Measurements from ENCODE around the gene CFAP100.

Gene CFAP100

GRCh38 chr3:126356373-126357264, 38.1 kb upstream of the CFAP100 start:
- no peak for DNase-seq (ENCODE audit: low read depth, low spot score)

- DNase-seq (ENCODE audit: low read depth, low spot score) = peak; percentile 93
These were observed 37.2 kb upstream of the CFAP100 start, which contains the start of gene KLF15 for GRCh38 chr3:126357295-126358037. Gene KLF15, minus strand, starts transcription at chr3:126357408. Its CDS starts 4,486 bp downstream, at chr3:126352922.

- peak; percentile 15 for DNase-seq (ENCODE audit: low read depth, low spot score)
These were observed 36.5 kb upstream of the CFAP100 start for GRCh38 chr3:126358038-126358815.

GRCh38 chr3:126358816-126359181, 35.9 kb upstream of the CFAP100 start:
- DNase-seq (ENCODE audit: low read depth, low spot score) = no peak

- no peak for DNase-seq (ENCODE audit: low read depth, low spot score)
These were observed 34.5 kb upstream of the CFAP100 start for GRCh38 chr3:126360046-126360713.

GRCh38 chr3:126360714-126361060, 34.0 kb upstream of the CFAP100 start:
- DNase-seq (ENCODE audit: low read depth, low spot score) = no peak

- DNase-seq (ENCODE audit: low read depth, low spot score) = no peak
These were observed 33.5 kb upstream of the CFAP100 start for GRCh38 chr3:126361211-126361610.

- DNase-seq (ENCODE audit: low read depth, low spot score) = no peak
These were observed 30.5 kb upstream of the CFAP100 start for GRCh38 chr3:126364130-126364695.

GRCh38 chr3:126364731-126365301, 29.9 kb upstream of the CFAP100 start:
- DNase-seq (ENCODE audit: low read depth, low spot score) = no peak

- no peak for DNase-seq (ENCODE audit: low read depth, low spot score)
These were observed 29.1 kb upstream of the CFAP100 start for GRCh38 chr3:126365351-126366277.

GRCh38 chr3:126367316-126367805, 27.3 kb upstream of the CFAP100 start:
- no peak for DNase-seq (ENCODE audit: low read depth, low spot score)

- no peak for DNase-seq (ENCODE audit: low read depth, low spot score)
These were observed 25.2 kb upstream of the CFAP100 start for GRCh38 chr3:126369490-126369889.

- DNase-seq (ENCODE audit: low read depth, low spot score) = no peak
These were observed 24.7 kb upstream of the CFAP100 start for GRCh38 chr3:126370055-126370454.

- no peak for DNase-seq (ENCODE audit: low read depth, low spot score)
These were observed 24.1 kb upstream of the CFAP100 start for GRCh38 chr3:126370606-126371005.

GRCh38 chr3:126371096-126371705, 23.5 kb upstream of the CFAP100 start:
- DNase-seq (ENCODE audit: low read depth, low spot score) = no peak

- no peak for DNase-seq (ENCODE audit: low read depth, low spot score)
These were observed 22.1 kb upstream of the CFAP100 start for GRCh38 chr3:126372413-126373145.

- DNase-seq (ENCODE audit: low read depth, low spot score) = no peak
These were observed 21.5 kb upstream of the CFAP100 start for GRCh38 chr3:126373146-126373613.

All from astrocyte of the hippocampus (primary cell).